HL-60 (cell line): Measurements from ENCODE around the gene FCN3.
A peak's percentile ranks its signal among the peaks of the same experiment; 100 is the strongest.

ENCODE experiments used
- DNase-seq, 2 experiments: peaks; one replicate each; pipeline ENCODE4 v3.0.0-alpha.2; 2010 to 2020; ENCODE audit warnings: low read depth in 1 of 2, low spot score in 1 of 2
- H3K27ac ChIP-seq: fragments of 250-450 bp; sonication (Bioruptor Pico); replicated peaks from 2 replicates; pipeline ENCODE4 v1.5.1; 2020; ENCODE audit warnings: mild to moderate bottlenecking, moderate library complexity
- H3K27me3 ChIP-seq: fragments of 250-450 bp; sonication (Bioruptor Pico); 2 replicates; pipeline ENCODE4 v1.5.1; 2021; ENCODE audit warnings: mild to moderate bottlenecking, moderate library complexity; ENCODE audit not compliant: insufficient read depth, poor library complexity, severe bottlenecking
- H3K4me3 ChIP-seq: replicated peaks from 2 replicates; pipeline ENCODE4 v1.5.1; 2011; ENCODE audit warnings: mild to moderate bottlenecking, control low read depth, low read length; ENCODE audit not compliant: insufficient read depth
- CTCF ChIP-seq: IDR thresholded peaks from one replicate; pipeline ENCODE4 v1.5.1; 2011; ENCODE audit warnings: low read length, control low read depth, inconsistent platforms; ENCODE audit not compliant: insufficient read depth
- GABPA ChIP-seq: IDR thresholded peaks from 2 replicates; pipeline ENCODE4 v1.6.1; 2012; ENCODE audit warnings: low read depth
- POLR2AphosphoS5 ChIP-seq: IDR thresholded peaks from 2 replicates; pipeline ENCODE4 v1.6.1; 2012; ENCODE audit warnings: low read depth
- REST ChIP-seq: IDR thresholded peaks from 2 replicates; pipeline ENCODE4 v1.6.1; 2012; ENCODE audit warnings: low read depth; ENCODE audit not compliant: insufficient replicate concordance
- SPI1 ChIP-seq: IDR thresholded peaks from 2 replicates; pipeline ENCODE4 v1.6.1; 2012; ENCODE audit warnings: low read depth, mild to moderate bottlenecking, borderline replicate concordance

FCN3 gene

GRCh38 chr1:27368869-27369582 is 5.6 kb downstream of the FCN3 start:
- Histone ChIP-seq H3K27me3 (no peaks in the 10 kb centered on the region), H3K27ac (no peak overlapping the region; the same call in 1 of the 2 replicates), H3K4me3 (no peak overlapping the region)
- TF ChIP-seq REST (no peak), SPI1 (no peak), CTCF (no peak), POLR2AphosphoS5 (no peak), GABPA (no peak)
- peak in 1 of 2 experiments; percentile 18 for DNase-seq

GRCh38 chr1:27367160-27367650 is 7.4 kb downstream of the FCN3 start:
- Histone ChIP-seq H3K27me3 (no peaks in the 10 kb centered on the region), H3K4me3 (no peak overlapping the region), H3K27ac (no peak overlapping the region)
- no peak for TF ChIP-seq POLR2AphosphoS5
- no peak for TF ChIP-seq GABPA
- no peak for DNase-seq

GRCh38 chr1:27366411-27367159 is 8.0 kb downstream of the FCN3 start, which contains the start of gene MAP3K6:
Gene MAP3K6 (minus strand): TSS chr1:27366961. CDS start chr1:27366597, 364 bp downstream.
- H3K27ac ChIP-seq = no peak within 1 kb of the TSS
- DNase-seq = no peak
- H3K4me3 ChIP-seq = peak within 1 kb of the TSS; percentile 47
- TF ChIP-seq SPI1 (no peak), CTCF (no peak), REST (no peak)
- H3K27me3 ChIP-seq = no peaks in the 10 kb centered on the region

GRCh38 chr1:27366113-27366410 is 8.6 kb downstream of the FCN3 start:
- no peaks in the 10 kb centered on the region for H3K27me3 ChIP-seq
- no peak overlapping the region for H3K27ac ChIP-seq
- TF ChIP-seq REST (no peak), GABPA (no peak), POLR2AphosphoS5 (no peak), CTCF (no peak), SPI1 (no peak)
- peak overlapping the region; percentile 47 for H3K4me3 ChIP-seq
- DNase-seq = peak in 1 of 2 experiments; percentile 54
